ENCODE measurements around the gene SNX9.

The SNX9 gene

GRCh38 chr6:157860505-157860991 lies 37.5 kb downstream of the SNX9 start:
- no peak for DNase-seq

DNA sequence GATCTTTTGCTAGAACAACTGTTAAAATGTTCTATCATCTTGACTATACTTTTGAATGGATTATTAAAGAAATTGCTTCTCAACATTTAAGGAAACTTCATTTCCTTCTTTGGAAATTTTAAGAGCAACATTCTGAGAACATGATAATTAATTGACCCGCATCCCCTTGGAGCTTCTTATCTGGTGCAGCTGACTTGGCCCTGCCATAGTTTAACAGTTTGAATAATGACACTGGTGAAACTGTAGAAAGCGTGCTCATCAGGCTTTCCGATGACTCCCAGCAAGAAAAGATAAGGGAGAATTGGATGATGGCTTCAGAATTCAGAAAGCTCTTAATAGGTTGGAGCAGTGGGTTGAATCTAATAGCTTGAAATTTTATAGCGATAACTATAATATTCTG lies 38.1 kb downstream of the SNX9 start:
- DNase-seq, result no peak

GRCh38 chr6:157861814-157862213 lies 38.8 kb downstream of the SNX9 start:
- no peak for DNase-seq

DNA sequence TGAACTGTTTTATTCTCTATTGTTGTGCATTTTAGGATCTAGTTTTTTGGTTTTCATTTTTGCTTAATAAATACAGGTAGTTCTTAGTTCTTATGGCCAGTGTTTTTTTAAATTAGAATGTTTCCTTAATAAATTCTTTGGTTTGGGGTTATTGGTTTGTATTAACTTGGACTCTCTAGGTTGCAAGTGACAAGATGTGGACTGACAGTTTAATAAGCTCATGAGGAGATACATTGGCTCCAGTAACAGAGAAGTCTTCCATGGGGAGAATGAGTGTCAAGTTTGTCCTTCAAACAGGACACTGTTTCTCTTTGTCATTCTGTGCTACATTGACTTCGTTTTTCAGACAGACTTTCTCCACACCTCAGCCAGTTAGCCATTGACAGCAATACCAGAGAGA lies 39.7 kb downstream of the SNX9 start:
- DNase-seq, result no peak

DNA sequence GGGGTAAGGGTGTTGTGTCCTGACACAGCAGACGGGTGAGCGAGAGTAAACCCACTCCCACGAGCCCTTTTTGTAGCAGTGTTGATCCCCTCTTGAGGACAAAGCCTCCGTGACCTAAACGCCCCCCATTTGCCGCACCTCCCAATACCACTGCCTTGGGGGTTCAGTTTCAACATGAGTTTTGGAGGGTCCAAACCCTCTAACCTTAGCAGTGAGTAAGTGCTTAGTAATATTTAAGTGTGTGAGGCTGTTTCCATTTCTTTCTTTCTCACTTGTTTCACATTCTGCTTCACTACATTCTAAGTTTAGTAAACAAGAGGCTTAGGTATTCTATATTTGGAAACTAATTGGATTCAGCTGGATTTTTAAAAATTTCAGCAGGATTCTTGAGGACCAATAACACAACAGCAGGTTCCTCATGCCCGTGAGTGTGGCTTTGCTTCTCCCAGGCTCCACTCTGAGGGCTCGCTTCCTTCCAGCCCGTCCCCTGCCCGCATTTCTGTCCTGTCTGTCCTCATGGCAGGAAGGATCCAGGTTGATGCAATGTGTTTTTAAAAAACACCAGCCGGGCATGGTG lies 41.2 kb downstream of the SNX9 start:
- DNase-seq, result no peak

GRCh38 chr6:157865249-157865648 lies 42.2 kb downstream of the SNX9 start:
- DNase-seq, result peak in 1 of 3 experiments; percentile 54

DNA sequence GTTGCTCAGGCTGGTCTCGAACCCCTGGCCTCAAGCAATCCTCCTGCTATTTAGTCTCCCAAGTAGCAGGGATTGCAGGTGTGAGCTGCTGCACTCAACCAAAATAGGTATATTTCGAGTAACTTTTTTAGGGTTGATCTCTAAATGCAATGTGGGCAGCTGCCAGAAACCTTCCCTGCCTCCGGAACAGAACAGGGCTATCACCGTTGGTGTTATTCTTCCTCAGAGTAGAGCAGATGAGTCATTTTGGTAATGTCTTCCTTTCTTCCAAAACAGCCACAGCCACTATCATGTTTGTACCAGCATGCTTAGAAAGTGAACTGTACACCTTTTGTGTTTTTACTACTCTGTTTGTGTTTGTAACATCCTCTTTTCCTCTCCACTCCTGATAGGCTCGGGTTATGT lies 44.1 kb downstream of the SNX9 start:
- no peak for DNase-seq

- no peak for DNase-seq
Measured at GRCh38 chr6:157867981-157868380, 44.9 kb downstream of the SNX9 start.

GRCh38 chr6:157868835-157869234 lies 45.8 kb downstream of the SNX9 start:
- DNase-seq, result no peak

DNA sequence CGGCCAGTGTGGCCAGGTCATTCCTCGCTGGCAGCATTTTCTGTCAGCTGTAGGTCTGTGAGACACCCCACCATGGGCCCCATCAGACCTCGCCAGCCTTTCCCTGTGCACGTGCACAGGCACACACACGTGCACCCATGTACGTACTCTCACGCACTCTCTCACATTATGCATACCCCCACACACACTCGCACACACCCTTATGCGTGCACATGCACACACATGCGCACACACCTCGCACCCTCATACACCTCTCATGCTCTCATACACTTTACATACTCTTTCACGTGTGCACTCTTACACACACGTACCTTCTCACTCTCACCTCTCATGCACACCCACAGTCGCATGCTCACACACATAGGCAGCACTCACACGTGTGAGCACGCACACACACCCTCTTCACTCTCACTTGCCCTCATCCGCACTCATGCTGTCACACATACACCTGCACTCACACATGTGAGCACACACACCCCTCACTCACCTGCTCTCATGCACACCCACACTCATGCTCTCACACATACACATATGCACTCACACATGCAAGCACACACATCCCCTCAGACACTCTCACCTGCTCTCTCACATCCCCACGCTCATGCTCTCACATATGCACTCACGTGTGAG lies 46.7 kb downstream of the SNX9 start:
- no peak for DNase-seq

- DNase-seq, result peak; percentile 42 to 70 (median 63)
Measured at GRCh38 chr6:157873735-157874344, 50.8 kb downstream of the SNX9 start.

GRCh38 chr6:157877149-157877548 lies 54.1 kb downstream of the SNX9 start:
- DNase-seq, result no peak

GRCh38 chr6:157877573-157878438 lies 54.8 kb downstream of the SNX9 start:
- no peak for DNase-seq

- no peak for DNase-seq
Measured at GRCh38 chr6:157879034-157879872, 56.2 kb downstream of the SNX9 start.

DNA sequence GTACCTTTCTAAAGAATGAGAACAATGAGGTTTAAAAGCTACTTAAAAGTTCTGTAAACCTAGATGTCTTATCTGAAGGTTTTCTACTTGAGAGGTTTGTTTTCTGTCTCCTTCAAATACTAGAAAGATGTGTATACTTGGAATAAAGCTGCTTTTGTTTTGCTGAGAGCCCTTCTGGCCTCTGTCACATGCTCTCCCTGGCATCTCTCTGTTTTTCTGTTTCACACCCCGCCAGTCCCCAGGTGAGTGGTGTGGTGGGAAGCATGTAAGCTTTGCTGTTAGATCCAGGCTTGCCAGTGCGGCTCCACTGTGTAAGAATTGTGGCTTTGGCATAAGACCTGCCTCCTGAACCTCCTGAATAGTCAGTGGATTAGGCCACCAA lies 56.8 kb downstream of the SNX9 start:
- DNase-seq, result peak in 1 of 3 experiments; percentile 20

DNA sequence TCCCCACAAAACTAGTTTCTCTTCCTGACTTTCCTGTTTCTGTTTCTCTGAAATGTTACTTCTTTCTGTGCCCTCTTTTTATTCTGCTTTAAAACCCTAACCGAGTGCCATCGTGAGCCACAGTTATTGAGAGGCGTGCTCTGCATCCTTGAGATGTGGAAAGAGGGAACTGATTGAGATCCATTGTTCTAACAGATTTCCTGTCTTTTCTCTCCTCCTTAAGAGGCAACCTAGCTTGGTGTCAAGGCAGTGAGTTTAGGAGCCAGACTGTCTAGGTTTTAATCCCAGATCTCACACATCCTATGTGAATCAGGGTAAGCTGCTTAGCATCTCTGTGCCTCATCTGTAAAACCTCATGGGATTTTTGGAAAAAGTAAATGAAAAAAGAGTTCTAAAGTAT lies 57.5 kb downstream of the SNX9 start:
- DNase-seq, result no peak

DNA sequence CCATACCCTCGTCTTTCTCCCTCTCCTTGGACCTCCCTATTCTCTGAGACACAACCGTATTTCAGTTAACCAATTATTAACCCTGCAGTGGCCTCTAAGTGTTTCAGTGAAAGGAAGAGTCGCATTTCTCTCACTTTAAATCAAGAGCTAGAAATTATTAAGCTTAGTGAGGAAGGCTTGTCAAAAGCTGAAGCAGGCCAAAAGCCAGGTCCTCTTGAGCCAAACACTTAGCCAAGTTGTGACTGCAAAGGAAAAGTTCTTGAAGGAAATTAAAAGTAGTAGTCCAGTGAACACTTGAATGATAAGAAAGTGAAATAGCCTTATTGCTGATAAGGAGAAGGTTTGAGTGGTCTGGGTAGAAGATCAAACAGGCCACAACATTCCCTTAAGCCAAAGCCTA lies 58.3 kb downstream of the SNX9 start:
- no peak for DNase-seq

DNA sequence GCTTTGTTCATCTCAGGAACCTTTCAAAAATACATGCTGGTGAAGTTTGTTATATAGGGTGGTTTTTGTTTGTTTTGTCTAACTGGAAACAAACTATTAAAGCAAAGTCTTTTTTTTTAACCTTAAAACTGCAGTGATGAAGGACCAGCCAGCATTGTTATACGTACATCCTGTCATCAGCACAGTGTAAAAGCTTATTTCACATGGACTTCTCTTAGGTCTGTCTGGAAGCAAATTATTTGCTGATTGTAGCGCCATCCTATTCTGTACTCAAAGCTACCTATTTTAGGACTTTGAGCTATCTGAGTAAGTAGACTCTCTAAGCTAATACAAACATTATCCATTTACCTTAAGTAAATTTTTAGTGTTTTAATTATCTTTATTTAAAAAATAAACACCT lies 61.7 kb downstream of the SNX9 start:
- DNase-seq, result no peak

GRCh38 chr6:157885211-157885788 lies 62.3 kb downstream of the SNX9 start:
- DNase-seq, result no peak

- DNase-seq, result no peak
Measured at GRCh38 chr6:157885876-157886275, 62.8 kb downstream of the SNX9 start.

GRCh38 chr6:157887892-157888291 lies 64.8 kb downstream of the SNX9 start:
- no peak for DNase-seq
